Muscle of back (tissue), 11 donors: Measurements from ENCODE around the gene KRT32. TPM values are rescaled to one million over a fixed set of nuclear protein-coding genes. Genes with fewer than 3 reads are reported as not detected.
"Not testable (repeated sequence)": the region's sequence is repeated elsewhere in the genome, so short reads cannot be mapped to it uniquely, and the experiment has no call there.

ENCODE experiments used
- DNase-seq, 3 donors: peaks; one replicate each; pipeline versions ENCODE4 v3.0.0 to v3.0.0-alpha.2; 2013
- polyA plus RNA-seq, 10 donors: library from polyadenylated mRNA; unstranded; fragments of 120-200 nt; gene quantifications; one replicate each; pipeline ENCODE4 v1.2.1, GENCODE V29; 2013; ENCODE audit not compliant: insufficient read length in 10 of 10

Gene KRT32
- polyA plus RNA-seq, 10 donors, result 0.11 TPM; not detected in 9

GRCh38 chr17:41464682-41465081, 2.5 kb downstream of the KRT32 start:
- DNase-seq, result peak in 1 of 3 donors; percentile 83

DNA sequence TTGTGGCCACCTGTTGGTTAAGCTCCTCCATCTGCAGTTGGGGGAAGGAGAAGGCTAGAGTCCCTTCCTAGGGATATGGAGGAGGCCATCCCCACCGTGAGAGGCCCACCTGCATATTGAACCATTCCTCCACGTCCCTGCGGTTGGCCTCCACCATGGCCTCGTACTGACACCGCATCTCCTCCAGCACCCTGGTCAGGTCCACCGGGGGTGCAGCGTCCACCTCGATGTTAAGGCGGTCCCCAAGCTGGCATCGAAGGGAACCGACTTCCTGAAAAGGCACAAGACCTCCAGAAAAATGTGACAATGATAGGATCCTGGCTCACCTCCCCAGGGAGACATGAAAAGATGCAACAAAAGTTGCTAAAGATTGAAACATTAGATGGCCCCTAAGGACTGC, 3.0 kb downstream of the KRT32 start:
- DNase-seq, result no peak

DNA sequence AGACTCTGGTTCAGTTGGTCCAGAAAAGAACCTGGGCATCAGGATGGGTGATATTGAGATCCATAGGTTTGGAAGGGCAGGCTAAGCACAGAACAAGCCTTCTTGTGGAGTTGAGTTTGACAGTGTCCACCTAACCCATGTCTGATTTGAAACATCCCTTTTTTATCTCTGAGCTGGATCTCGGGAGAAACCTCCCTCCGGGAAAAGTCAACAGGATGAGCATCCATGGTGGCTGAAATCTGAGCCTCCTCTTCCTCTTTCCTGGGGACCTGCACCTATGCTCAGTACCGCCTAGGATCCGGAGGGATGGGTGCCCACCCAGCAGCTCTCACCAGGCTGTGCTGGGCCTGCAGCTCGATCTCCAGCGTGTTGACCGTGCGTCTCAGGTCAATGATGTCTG, 3.4 kb downstream of the KRT32 start:
- DNase-seq, result no peak

- no peak for DNase-seq
These were observed 4.5 kb downstream of the KRT32 start for GRCh38 chr17:41462705-41463104.

- DNase-seq, result no peak
These were observed 9.5 kb downstream of the KRT32 start for GRCh38 chr17:41457676-41458075.

DNA sequence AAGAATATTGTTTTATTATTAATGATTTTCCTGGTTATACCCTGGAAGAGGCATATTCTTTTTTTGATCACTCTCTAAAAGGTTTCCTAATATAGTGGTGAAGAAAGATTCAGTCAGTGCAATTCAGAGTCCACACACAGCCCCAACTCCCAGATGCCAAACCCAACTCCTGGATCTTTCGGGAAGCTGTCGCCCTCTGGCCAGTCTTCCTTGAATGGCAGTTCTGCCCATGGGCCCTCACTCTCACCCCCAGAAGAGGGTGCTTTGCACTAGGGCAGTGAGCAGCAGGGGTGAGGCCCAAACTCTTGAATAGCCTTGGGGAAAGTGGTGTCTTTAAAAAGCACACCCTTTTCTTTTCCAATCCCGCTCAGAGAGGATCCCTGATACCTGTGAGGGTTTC, 11.0 kb downstream of the KRT32 start:
- no peak for DNase-seq

DNA sequence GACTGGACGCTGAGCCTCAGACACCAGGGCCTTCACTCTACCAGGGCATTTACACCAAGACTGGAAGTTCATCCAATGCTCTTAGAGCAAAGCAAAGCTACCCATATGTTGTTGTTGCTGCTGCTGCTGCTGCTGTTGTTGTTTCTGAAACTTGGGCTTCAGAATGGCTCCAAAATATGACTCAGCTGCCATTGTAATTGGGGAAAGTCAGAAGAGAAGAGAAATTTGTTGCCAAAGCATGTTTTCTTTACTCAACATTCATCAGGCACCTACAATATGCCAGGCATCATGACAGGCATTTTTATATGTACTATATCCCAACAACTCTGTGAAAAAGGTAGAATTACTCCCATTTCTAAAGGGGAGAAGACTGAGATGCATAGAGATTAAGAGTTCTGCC, 11.9 kb downstream of the KRT32 start:
- no peak for DNase-seq

DNA sequence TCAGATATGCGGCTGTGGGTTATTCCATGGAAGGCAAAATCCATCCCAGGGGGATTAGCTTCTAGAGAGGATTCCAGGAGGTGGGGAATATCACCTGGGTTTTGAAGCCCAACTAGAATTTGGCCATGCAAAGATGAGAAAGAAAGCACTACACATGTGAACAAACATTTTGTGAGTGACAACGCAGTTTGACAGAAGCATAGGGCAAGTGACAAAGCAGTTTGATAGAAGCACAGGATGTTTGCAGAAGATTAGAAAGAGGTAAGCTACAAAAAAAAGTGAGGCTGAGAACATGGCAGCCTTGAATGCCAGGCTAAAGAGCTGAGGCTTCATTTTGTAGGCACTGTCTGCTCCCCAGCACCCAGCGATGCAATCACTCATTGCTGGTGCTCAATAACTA, 14.1 kb downstream of the KRT32 start:
- no peak for DNase-seq

- DNase-seq, result no peak
These were observed 14.9 kb downstream of the KRT32 start for GRCh38 chr17:41452281-41452680.

- peak in 1 of 3 donors; percentile 23 for DNase-seq
These were observed 15.9 kb downstream of the KRT32 start for GRCh38 chr17:41451154-41451728.

GRCh38 chr17:41449008-41449407, 18.2 kb downstream of the KRT32 start:
- DNase-seq, result no peak

- no peak for DNase-seq
These were observed 18.7 kb downstream of the KRT32 start for GRCh38 chr17:41448506-41448905.

DNA sequence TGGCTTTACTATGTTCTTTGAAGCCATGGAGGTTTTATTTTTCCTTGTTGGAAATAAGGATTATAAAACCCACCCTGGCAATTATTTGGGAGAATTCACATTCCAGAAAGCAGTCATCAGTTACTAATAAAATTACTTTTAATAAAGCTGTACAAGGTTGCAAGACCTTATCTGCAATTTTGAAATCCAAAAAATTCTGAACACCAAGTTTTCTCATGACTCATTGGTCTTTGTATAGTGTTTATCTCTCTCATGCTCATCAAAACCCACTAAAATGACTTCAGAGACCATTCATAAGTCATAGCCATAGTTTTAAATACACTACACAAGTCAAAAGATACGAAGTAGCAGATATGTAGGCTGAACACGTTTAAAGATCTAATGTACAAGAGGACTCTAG, 20.4 kb downstream of the KRT32 start:
- peak in 1 of 3 donors; percentile 18 for DNase-seq

DNA sequence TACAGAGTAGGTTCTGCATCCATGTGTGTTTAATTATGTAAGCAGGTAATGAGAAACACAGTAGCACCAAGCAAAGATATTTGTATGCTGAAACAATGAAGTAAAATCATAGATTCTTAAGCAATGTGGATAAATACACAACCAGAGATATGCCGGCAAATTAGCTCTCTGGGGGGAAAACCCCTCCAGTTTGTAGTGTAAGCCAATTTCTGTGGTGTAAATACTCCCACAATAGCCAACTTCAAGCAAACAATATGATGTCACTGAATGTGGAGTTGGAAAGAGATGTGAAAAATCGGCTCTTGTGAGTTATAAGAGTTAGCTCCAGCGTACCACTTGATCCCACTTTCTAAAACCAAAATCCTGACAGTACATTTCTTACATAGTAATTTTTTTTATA, 22.5 kb downstream of the KRT32 start:
- no peak for DNase-seq

- DNase-seq, result no peak
These were observed 23.0 kb downstream of the KRT32 start for GRCh38 chr17:41444186-41444585.

GRCh38 chr17:41442739-41443138, 24.4 kb downstream of the KRT32 start:
- DNase-seq, result no peak

DNA sequence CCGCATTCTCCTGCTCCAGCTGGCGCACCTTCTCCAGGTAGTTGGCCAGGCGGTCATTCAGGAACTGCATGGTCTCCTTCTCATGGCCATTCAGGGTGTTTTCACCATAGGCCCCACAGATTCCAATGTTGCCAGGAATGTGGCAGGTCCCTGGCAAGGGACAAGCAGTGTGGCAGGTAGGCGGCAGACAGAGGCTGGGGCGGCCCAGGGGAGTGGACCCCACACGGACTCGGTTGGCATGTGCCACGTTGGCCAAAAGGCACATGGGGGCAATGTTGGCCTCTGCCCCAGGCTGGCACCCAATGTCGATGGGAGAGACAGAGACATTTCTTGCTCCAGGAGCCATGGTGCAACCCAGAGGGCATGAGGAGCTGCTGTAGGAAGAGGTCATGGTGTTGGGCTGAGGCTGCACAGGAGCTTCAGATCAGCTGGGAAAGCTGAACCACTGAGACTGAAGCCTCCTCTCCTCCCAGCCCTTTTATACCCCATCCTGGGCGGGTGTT, 26.6 kb downstream of the KRT32 start, which contains the start of gene KRT38:
Gene KRT38 (minus strand): TSS at position 453 of the 503 bp plus-strand sequence. CDS start 62 bp downstream, at position 391.
- DNase-seq, result no peak

DNA sequence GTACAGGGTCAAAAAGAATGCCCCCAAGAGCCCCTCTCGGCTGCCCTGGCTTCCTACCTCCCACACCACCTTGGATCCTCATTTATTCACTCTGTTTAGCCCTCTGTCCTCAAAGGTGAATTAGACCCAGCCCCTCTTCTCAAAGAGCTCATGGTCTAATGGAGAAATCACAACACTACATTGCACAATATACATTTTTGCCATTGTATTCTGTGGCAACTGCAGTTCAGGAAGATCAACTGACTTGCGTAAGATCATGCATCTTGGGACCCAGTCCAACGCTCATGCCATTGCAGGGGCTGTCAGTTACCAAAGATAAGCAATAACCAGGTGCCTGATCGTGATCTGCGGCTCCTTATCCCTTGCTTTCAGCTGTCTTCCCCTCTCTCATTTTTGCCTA, 27.8 kb downstream of the KRT32 start:
- no peak for DNase-seq

- no peak for DNase-seq
These were observed 29.4 kb downstream of the KRT32 start for GRCh38 chr17:41437769-41438168.

- no peak for DNase-seq
These were observed 29.9 kb downstream of the KRT32 start for GRCh38 chr17:41437254-41437653.

DNA sequence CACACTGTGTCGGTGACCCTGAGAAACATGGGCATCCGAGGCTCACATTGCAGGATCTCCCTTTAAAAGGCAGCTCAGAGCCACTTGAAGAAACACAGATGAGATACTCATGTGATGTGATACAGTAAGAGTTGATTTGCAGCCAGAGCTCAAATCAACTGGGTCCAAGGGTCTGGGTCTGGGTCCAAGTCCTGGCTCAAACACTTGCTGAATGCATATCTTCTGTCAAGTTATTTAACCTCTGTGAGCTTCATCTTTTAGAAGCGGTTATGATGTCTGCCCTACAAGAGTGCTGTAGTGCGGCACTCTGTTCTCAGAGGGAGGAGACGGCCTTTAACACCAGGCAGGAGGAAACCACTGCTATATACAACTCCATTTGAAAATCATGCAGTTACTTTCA, 32.8 kb downstream of the KRT32 start:
- DNase-seq, result peak in 2 of 3 donors; percentile 9 to 12

DNA sequence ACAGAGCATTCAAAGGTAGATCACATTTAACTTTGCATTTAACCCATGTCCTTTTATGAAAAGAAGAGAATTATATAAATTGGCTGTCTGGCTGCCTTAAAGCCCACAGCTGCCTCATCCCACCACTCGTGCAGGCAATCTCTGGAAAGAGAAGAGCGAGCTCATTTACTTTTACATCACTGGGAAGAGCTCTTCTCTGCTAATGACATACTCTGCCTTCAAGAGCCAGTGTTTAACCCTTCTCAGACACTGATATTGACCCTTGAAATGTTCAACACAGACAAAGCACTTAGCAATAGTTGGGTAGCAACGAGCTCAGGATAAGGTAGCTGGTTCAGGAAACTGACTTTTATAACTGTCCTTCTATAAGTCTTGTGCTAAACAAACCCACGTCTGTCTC, 33.2 kb downstream of the KRT32 start:
- no peak for DNase-seq

GRCh38 chr17:41433586-41433985, 33.6 kb downstream of the KRT32 start:
- no peak for DNase-seq

- DNase-seq, result not testable (repeated sequence)
These were observed 36.8 kb downstream of the KRT32 start for GRCh38 chr17:41430376-41430775.
